IMR-90 (cell line): ENCODE results near the gene NCR2. TPM values are rescaled to one million over a fixed set of nuclear protein-coding genes. Genes with fewer than 3 reads are reported as not detected.

Source experiments
- ATAC-seq: fragments of 200-7000 bp; cut with Tn5 transposase; 2 replicates; pipeline ENCODE4 v1.9.1; 2020; ENCODE audit warnings: low read depth, mild to moderate bottlenecking, moderate library complexity
- BruUV-seq: library from RNA; stranded (reverse); fragments of 400-500 nt; replicated peaks from 2 replicates; lab custom pipeline; 2021; lab: Mats Ljungman, UMichigan
- CTCF ChIA-PET: fragments of 300-600 bp; formaldehyde crosslinking; extraction: SDS; loops from one replicate; lab custom pipeline; 2021; ENCODE audit warnings: antibody characterized with exemption; lab: Yijun Ruan, JAX
- POLR2A ChIA-PET: fragments of 300-600 bp; sonication (Branson Sonifier 250); formaldehyde crosslinking; loops from one replicate; lab custom pipeline; 2022; ENCODE audit warnings: antibody characterized with exemption; ENCODE audit not compliant: unreplicated experiment; lab: Charles Lee
- DNase-seq: peaks from one replicate; pipeline ENCODE4 v3.0.0; 2013
- H2AFZ ChIP-seq: replicated peaks from 2 replicates; pipeline ENCODE3; 2013; ENCODE audit warnings: low read length, mild to moderate bottlenecking; ENCODE audit not compliant: poor library complexity
- H2AK5ac ChIP-seq: 2 replicates; pipeline ENCODE4 v1.6.1; 2013; ENCODE audit warnings: low read depth, low read length, inconsistent platforms
- H2AK9ac ChIP-seq: replicated peaks from 2 replicates; pipeline ENCODE3; 2013; ENCODE audit warnings: mild to moderate bottlenecking, low read depth, low read length, moderate library complexity; ENCODE audit not compliant: poor library complexity
- H2BK120ac ChIP-seq: 2 replicates; pipeline ENCODE4 v1.6.1; 2013; ENCODE audit warnings: low read depth, low read length, inconsistent platforms
- H2BK15ac ChIP-seq: 3 replicates; pipeline ENCODE4 v1.6.1; 2013; ENCODE audit warnings: low read depth, low read length, inconsistent platforms
- H2BK20ac ChIP-seq: 2 replicates; pipeline ENCODE4 v1.6.1; 2013; ENCODE audit warnings: low read depth, mild to moderate bottlenecking, inconsistent platforms, low read length, moderate library complexity
- H2BK5ac ChIP-seq: 2 replicates; pipeline ENCODE4 v1.6.1; 2013; ENCODE audit warnings: mild to moderate bottlenecking, low read depth, low read length, inconsistent platforms; ENCODE audit not compliant: poor library complexity, severe bottlenecking
- H3K14ac ChIP-seq: replicated peaks from 2 replicates; pipeline ENCODE4 v1.6.1; 2013; ENCODE audit warnings: low read depth, low read length, inconsistent platforms
- H3K18ac ChIP-seq: 2 replicates; pipeline ENCODE4 v1.6.1; 2013; ENCODE audit warnings: low read depth, low read length, control low read depth
- H3K23ac ChIP-seq: 2 replicates; pipeline ENCODE4 v1.6.1; 2013; ENCODE audit warnings: low read depth, low read length, inconsistent platforms
- H3K27ac ChIP-seq: 2 replicates; pipeline ENCODE4 v1.5.1; 2013; ENCODE audit warnings: mild to moderate bottlenecking, control low read depth, low read length; ENCODE audit not compliant: insufficient read depth
- H3K27me3 ChIP-seq: 2 replicates; pipeline ENCODE4 v1.6.1; 2013; ENCODE audit warnings: low read length; ENCODE audit not compliant: control insufficient read depth, insufficient read depth
- H3K36me3 ChIP-seq: 2 replicates; pipeline ENCODE4 v1.6.1; 2013; ENCODE audit warnings: low read length, mixed read lengths; ENCODE audit not compliant: control insufficient read depth, insufficient read depth
- H3K4ac ChIP-seq: 2 replicates; pipeline ENCODE4 v1.6.1; 2013; ENCODE audit warnings: low read depth, low read length, inconsistent platforms
- H3K4me1 ChIP-seq: 2 replicates; pipeline ENCODE4 v1.6.1; 2013; ENCODE audit warnings: low read length, mixed read lengths; ENCODE audit not compliant: control insufficient read depth, insufficient read depth
- H3K4me2 ChIP-seq: 2 replicates; pipeline ENCODE4 v1.6.1; 2013; ENCODE audit warnings: low read depth, mild to moderate bottlenecking, control low read depth, low read length, moderate library complexity
- H3K4me3 ChIP-seq: 2 replicates; pipeline ENCODE4 v1.5.1; 2013; ENCODE audit warnings: low read depth, mild to moderate bottlenecking, control low read depth, low read length, moderate library complexity; ENCODE audit not compliant: insufficient read depth
- H3K56ac ChIP-seq: 2 replicates; pipeline ENCODE4 v1.6.1; 2013; ENCODE audit warnings: low read length, inconsistent platforms; ENCODE audit not compliant: insufficient read depth; ENCODE audit errors: extremely low read depth
- H3K79me1 ChIP-seq, 2 experiments: 2 replicates each; pipeline ENCODE4 v1.6.1; 2013; ENCODE audit warnings: low read length in 2 of 2, inconsistent platforms in 1 of 2, low read depth in 1 of 2
- H3K9ac ChIP-seq: 2 replicates; pipeline ENCODE4 v1.6.1; 2013; ENCODE audit warnings: low read depth, low read length, control low read depth
- H3K9me1 ChIP-seq: 2 replicates; pipeline ENCODE4 v1.6.1; 2013; ENCODE audit warnings: low read length, inconsistent platforms; ENCODE audit not compliant: insufficient read depth
- H3K9me3 ChIP-seq: 2 replicates; pipeline ENCODE4 v1.6.1; 2013; ENCODE audit warnings: low read length; ENCODE audit not compliant: control insufficient read depth, insufficient read depth
- H4K20me1 ChIP-seq: 2 replicates; pipeline ENCODE4 v1.6.1; 2013; ENCODE audit warnings: low read length, inconsistent platforms; ENCODE audit not compliant: insufficient read depth
- H4K5ac ChIP-seq: 2 replicates; pipeline ENCODE4 v1.6.1; 2013; ENCODE audit warnings: mild to moderate bottlenecking, low read depth, low read length, control low read depth
- H4K8ac ChIP-seq, 2 experiments: 2 replicates each; pipeline ENCODE4 v1.6.1; 2013; ENCODE audit warnings: low read depth in 2 of 2, low read length in 2 of 2, control low read depth in 1 of 2, inconsistent platforms in 1 of 2
- H4K91ac ChIP-seq: 2 replicates; pipeline ENCODE4 v1.6.1; 2013; ENCODE audit warnings: low read depth, low read length, inconsistent platforms; ENCODE audit not compliant: insufficient read depth
- BHLHE40 ChIP-seq: fragments of 150-350 bp; IDR thresholded peaks from 2 replicates; pipeline ENCODE4 v1.6.1; 2016; ENCODE audit warnings: mild to moderate bottlenecking, low read depth, low read length
- CEBPB ChIP-seq: IDR thresholded peaks from 2 replicates; pipeline ENCODE4 v1.6.1; 2012; ENCODE audit warnings: low read depth, low read length, improper control_type of control experiment
- CHD1 ChIP-seq: IDR thresholded peaks from 2 replicates; pipeline ENCODE4 v1.6.1; 2012; ENCODE audit warnings: low read depth, low read length, improper control_type of control experiment
- MAZ ChIP-seq: IDR thresholded peaks from 2 replicates; pipeline ENCODE4 v1.6.1; 2012; ENCODE audit warnings: low read depth, mild to moderate bottlenecking, low read length, improper control_type of control experiment, moderate library complexity, borderline replicate concordance
- MXI1 ChIP-seq: IDR thresholded peaks from 2 replicates; pipeline ENCODE4 v1.6.1; 2012; ENCODE audit warnings: low read depth, mild to moderate bottlenecking, low read length, moderate library complexity, borderline replicate concordance
- NFE2L2 ChIP-seq: fragments of 150-350 bp; IDR thresholded peaks from 2 replicates; pipeline ENCODE4 v1.6.1; 2016; ENCODE audit warnings: low read depth, mild to moderate bottlenecking, low read length
- POLR2A ChIP-seq: IDR thresholded peaks from 2 replicates; pipeline ENCODE4 v1.6.1; 2012; ENCODE audit warnings: mild to moderate bottlenecking, low read depth, low read length
- RCOR1 ChIP-seq: IDR thresholded peaks from 2 replicates; pipeline ENCODE4 v1.6.1; 2012; ENCODE audit warnings: mild to moderate bottlenecking, low read length, improper control_type of control experiment; ENCODE audit not compliant: insufficient replicate concordance
- RFX5 ChIP-seq: IDR thresholded peaks from 2 replicates; pipeline ENCODE4 v1.8.0; 2012; ENCODE audit warnings: low read depth, mild to moderate bottlenecking, low read length, moderate library complexity
- SMC3 ChIP-seq: fragments of 150-350 bp; IDR thresholded peaks from 2 replicates; pipeline ENCODE4 v1.6.1; 2016; ENCODE audit warnings: low read depth, mild to moderate bottlenecking, antibody characterized with exemption, low read length, moderate library complexity
- WGBS, 2 experiments: methylation state at CpG; one replicate each; pipeline versions ENCODE4 v1.1.5 to v1.1.7; 2013; ENCODE audit warnings: missing lambda C conversion rate in 2 of 2; ENCODE audit not compliant: insufficient read length in 1 of 2; ENCODE audit errors: extremely low coverage in 2 of 2; 5-methylcytosine and 5-hydroxymethylcytosine counted together
- dilution Hi-C: fragments of 300-500 bp; cut with HindIII; formaldehyde crosslinking; loops from one replicate; pipeline ENCODE4 v1.14.3; 2018; ENCODE audit warnings: low sequenced_read_pairs; ENCODE audit not compliant: unreplicated experiment
- in situ Hi-C: fragments of 300-500 bp; cut with MboI; formaldehyde crosslinking; loops from 3 replicates; pipeline ENCODE4 v1.14.3; 2019; ENCODE audit warnings: low sequenced_read_pairs, inconsistent platforms, mixed read lengths
- intact Hi-C: fragments of 100-400 bp; cut with micrococcal nuclease; formaldehyde crosslinking; loops from 2 replicates; pipeline ENCODE4 v1.10.0; 2022
- polyA plus RNA-seq, 3 experiments: library from polyadenylated mRNA; depleted of rRNA; stranded (reverse); fragments of >200 nt; gene quantifications; 2 replicates each; pipeline ENCODE4 v1.2.3, GENCODE V29; 2012; ENCODE audit warnings: low replicate concordance in 1 of 3
- total RNA-seq: library from RNA; depleted of rRNA; stranded (reverse); fragments of >200 nt; gene quantifications from 2 replicates; pipeline ENCODE4 v1.2.3, GENCODE V29; 2012
- TF ChIP-seq, protein P1 (sequence below): conservative IDR thresholded peaks from 2 replicates; pipeline ENCODE4 v1.5.1; 2012; ENCODE audit warnings: mild to moderate bottlenecking, low read depth, low read length, improper control_type of control experiment
- TF ChIP-seq, protein P2 (sequence below): fragments of 150-350 bp; IDR thresholded peaks from 2 replicates; pipeline ENCODE4 v1.6.1; 2017; ENCODE audit warnings: mild to moderate bottlenecking, antibody characterized with exemption, low read length, low read depth
- TF ChIP-seq, protein P3 (sequence below): fragments of 150-350 bp; IDR thresholded peaks from 2 replicates; pipeline ENCODE4 v1.6.1; 2016; ENCODE audit warnings: low read depth, mild to moderate bottlenecking, low read length, moderate library complexity, borderline replicate concordance

NCR2 gene
- total and polyA plus RNA-seq, 2 of the 4 experiments (the other 2 are of a cell fraction) = not detected

DNA sequence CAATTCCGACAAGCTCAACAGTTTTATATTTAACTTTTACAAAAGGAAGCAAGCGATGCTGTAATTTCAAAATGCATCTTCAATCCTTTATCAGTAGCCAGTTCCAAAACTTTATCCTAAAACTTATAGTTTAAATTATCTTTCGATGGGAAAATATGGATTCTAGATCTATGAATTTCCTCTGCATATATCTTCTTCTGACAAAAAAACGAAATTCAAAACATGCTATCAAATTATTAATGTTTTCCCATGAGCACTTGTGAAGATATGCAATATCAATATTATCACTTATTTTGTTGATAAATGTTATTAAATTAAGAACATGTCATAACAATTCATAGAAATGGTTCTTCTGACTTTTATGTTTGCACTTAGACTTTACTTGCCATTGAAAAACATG, 2.3 kb downstream of the NCR2 start:
- Histone ChIP-seq H4K5ac (no peak overlapping the region), H4K8ac (no peak overlapping the region), H3K27me3 (peaks cover 39% of the 10 kb centered on the region), H4K20me1 (no peaks in the 10 kb centered on the region), H3K9me3 (no peaks in the 10 kb centered on the region), H3K18ac (no peak overlapping the region), H4K91ac (no peak overlapping the region), H3K79me1 (no peaks in the 10 kb centered on the region), H3K23ac (no peak overlapping the region), H3K9ac (no peak overlapping the region), H3K4me1 (no peaks in the 10 kb centered on the region), H3K4me3 (no peak overlapping the region), H2BK20ac (no peak overlapping the region), H2AFZ (no peak overlapping the region), H3K36me3 (no peaks in the 10 kb centered on the region), H2BK120ac (no peak overlapping the region), H2BK5ac (no peak overlapping the region), H2BK15ac (no peak overlapping the region), H3K9me1 (no peaks in the 10 kb centered on the region), H2AK5ac (no peak overlapping the region), H3K27ac (no peak overlapping the region), H3K4me2 (no peak overlapping the region), H2AK9ac (no peak overlapping the region), H3K14ac (no peak overlapping the region), H3K4ac (no peak overlapping the region), H3K56ac (no peak overlapping the region)
- DNase-seq (no peak), ATAC-seq (no peak)
- TF ChIP-seq RFX5 (no peak), SMC3 (no peak), RCOR1 (no peak), CEBPB (no peak), NFE2L2 (no peak), MXI1 (no peak), CHD1 (no peak), MAZ (no peak), BHLHE40 (no peak), POLR2A (no peak)
- TF ChIP-seq, protein P1, sequence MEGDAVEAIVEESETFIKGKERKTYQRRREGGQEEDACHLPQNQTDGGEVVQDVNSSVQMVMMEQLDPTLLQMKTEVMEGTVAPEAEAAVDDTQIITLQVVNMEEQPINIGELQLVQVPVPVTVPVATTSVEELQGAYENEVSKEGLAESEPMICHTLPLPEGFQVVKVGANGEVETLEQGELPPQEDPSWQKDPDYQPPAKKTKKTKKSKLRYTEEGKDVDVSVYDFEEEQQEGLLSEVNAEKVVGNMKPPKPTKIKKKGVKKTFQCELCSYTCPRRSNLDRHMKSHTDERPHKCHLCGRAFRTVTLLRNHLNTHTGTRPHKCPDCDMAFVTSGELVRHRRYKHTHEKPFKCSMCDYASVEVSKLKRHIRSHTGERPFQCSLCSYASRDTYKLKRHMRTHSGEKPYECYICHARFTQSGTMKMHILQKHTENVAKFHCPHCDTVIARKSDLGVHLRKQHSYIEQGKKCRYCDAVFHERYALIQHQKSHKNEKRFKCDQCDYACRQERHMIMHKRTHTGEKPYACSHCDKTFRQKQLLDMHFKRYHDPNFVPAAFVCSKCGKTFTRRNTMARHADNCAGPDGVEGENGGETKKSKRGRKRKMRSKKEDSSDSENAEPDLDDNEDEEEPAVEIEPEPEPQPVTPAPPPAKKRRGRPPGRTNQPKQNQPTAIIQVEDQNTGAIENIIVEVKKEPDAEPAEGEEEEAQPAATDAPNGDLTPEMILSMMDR = no peak
- TF ChIP-seq, protein P2, sequence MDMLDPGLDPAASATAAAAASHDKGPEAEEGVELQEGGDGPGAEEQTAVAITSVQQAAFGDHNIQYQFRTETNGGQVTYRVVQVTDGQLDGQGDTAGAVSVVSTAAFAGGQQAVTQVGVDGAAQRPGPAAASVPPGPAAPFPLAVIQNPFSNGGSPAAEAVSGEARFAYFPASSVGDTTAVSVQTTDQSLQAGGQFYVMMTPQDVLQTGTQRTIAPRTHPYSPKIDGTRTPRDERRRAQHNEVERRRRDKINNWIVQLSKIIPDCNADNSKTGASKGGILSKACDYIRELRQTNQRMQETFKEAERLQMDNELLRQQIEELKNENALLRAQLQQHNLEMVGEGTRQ = no peak
- TF ChIP-seq, protein P3, sequence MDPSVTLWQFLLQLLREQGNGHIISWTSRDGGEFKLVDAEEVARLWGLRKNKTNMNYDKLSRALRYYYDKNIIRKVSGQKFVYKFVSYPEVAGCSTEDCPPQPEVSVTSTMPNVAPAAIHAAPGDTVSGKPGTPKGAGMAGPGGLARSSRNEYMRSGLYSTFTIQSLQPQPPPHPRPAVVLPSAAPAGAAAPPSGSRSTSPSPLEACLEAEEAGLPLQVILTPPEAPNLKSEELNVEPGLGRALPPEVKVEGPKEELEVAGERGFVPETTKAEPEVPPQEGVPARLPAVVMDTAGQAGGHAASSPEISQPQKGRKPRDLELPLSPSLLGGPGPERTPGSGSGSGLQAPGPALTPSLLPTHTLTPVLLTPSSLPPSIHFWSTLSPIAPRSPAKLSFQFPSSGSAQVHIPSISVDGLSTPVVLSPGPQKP = no peak
- WGBS, 2 experiments = no CpG with 5 or more reads among the region's 4 CpGs
- dilution Hi-C loops = no loop called here
- intact Hi-C loops = no loop called here
- ChIA-PET POLR2A (no interaction called here), CTCF (no interaction called here)
- in situ Hi-C loops = no loop called here
- no TSS peak for BruUV-seq
